ENCODE measurements around the gene ATP8A2. TPM values are rescaled to one million over a fixed set of nuclear protein-coding genes. Genes with fewer than 3 reads are reported as not detected.
"Not testable (repeated sequence)": the region's sequence is repeated elsewhere in the genome, so short reads cannot be mapped to it uniquely, and the experiment has no call there.

ATP8A2 gene
- polyA plus RNA-seq, 1 donor: 2.1 TPM

DNA sequence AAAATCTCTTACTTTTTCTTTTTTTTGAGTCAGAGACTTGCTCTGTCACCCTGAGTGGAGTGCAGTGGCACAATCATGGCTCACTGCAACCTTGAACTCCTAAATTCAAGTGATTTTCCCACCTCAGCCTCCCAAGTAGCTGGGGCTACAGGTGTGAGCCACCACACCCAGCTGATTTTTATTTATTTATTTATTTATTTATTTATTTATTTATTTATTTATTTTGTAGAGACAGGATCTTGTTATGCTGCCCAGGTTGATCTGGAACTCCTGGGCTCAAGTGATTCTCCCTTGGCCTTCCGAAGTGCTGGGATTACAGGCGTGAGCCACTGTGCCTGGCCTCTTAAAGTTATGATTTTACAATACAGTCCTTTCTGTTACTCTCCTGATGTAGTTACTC is 696.6 kb downstream of the ATP8A2 start:
- DNase-seq (ENCODE audit: low read depth): not testable (repeated sequence)

DNA sequence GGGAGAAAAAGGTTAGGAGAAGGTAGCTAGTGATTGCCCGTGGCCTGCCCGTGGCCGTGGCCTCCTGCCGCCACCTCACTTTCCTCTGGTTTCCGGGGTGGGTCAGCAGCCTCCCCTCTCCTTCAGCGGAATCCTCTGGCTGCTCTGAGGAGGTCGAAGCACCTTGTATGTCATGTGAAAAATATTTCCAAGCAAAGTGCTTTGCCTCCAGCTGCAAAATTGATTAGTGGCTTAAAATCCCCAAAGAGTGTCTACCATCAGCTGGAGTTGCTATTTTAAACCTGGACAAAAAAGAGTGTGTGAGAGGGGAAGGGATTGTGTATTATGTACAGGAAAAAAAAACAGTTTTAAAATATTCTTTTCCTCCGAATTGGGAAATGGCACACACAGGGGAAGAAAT is 697.9 kb downstream of the ATP8A2 start:
- not testable (repeated sequence) for DNase-seq (ENCODE audit: low read depth)

DNA sequence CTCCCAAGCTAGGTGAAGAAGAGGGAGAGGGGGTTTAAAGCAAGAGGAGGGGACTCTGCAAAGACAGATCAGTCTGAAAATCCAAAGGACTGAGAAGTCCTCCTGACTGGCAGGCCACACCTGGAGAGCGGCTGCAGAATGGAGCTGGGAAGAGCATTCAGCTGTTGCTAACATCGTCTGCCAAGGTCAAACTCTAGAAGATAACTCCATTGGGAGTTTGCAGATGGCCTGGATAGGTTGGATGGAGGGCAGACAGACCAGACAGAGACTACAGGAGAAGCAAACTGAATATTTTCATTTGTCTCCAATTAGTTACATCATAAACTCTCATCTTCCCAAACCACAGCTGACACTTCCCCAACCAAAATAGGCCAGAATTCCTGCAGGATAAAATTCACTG is 699.9 kb downstream of the ATP8A2 start:
- DNase-seq (ENCODE audit: low read depth): no peak

DNA sequence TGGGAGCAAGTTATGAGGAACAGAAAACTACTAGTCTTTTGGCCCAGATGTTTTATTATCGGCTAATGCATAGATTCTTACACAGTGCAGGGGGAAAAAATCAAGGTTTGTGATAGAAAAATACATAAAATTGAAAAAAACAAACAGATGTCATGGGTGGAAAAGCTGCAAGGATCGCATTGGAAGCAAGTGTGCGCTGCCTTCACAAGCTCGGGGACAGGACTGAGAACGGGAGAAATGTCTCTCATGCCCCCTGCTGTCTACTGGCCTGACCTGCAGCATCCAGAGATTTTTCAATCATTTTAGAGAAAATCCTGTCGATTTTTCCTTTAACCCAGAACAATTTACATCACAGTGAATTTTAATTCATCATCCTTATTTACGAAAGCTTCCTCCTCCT is 700.6 kb downstream of the ATP8A2 start:
- DNase-seq (ENCODE audit: low read depth): not testable (repeated sequence)

DNA sequence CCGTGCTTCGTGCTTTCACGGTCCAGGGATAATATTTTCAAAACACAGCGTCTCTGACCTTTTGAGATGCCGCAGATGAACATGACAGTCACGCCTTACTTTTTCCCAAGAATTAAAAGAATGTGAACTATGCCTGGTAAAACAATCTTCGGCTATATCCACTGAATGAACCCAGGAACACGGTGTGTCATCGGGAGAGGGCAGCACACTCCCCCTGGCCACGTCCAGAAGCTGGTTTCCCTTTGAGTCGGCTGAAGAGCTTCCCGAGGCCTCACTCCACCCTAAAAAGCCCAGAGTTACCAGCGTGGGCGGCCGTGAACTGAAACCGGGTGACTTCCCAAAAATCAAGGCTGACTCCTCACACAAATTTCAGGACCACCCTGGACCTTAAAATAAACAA is 702.9 kb downstream of the ATP8A2 start:
- DNase-seq (ENCODE audit: low read depth): no peak

Other genes with a start within 250 kb of the ATP8A2 start
- 0.03 TPM for gene AMER2, start 199.7 kb upstream of the ATP8A2 start, polyA plus RNA-seq (ENCODE audit: insufficient read length)
- 10.6 TPM for gene MTMR6, start 84.5 kb upstream of the ATP8A2 start, polyA plus RNA-seq (ENCODE audit: insufficient read length)
- 40.8 TPM for gene NUP58, start 70.3 kb upstream of the ATP8A2 start, polyA plus RNA-seq (ENCODE audit: insufficient read length)

All from forelimb muscle (tissue), 1 donor.